AG20443 (cell line): Measurements from ENCODE around the gene MAP4K5.

ENCODE experiments used
- DNase-seq: peaks from one replicate; pipeline ENCODE4 v3.0.0; 2012; ENCODE audit warnings: low spot score, mixed read lengths

MAP4K5 gene

DNA sequence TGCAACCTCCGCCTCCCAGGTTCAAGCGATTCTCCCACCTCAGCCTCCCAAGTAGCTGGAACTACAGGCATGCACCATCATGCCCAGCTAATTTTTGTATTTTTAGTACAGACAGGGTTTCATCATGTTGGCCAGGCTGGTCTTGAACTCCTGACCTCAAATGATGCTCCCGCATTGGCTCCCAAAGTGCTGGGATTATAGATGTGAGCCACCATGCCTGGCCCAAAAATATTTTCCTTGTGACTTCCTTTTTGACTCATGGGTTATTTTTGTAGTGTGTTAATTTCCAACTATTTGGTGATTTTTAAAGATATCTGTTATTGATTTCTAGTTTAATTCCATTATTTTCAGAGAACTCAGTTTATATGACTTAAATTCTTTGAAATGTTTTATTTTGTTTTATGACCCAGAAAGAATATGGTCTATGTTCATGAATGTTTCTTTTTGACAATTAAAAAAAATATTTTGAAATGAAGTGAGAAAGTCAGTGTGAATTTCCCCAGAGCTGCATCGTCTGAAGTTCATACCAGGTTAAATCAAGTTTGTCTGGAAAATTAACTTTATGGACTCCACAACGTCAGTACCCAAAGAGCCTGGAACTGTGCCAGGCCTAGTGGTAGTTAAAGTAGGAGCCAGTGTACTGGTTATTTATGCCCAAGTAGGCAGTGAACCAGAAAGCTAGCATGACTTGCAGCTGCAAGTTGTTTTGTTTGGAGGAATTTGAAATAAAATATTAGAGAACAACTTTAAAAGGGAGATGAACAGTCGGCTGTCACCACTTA is 132.9 kb downstream of the MAP4K5 start:
- no peak for DNase-seq

DNA sequence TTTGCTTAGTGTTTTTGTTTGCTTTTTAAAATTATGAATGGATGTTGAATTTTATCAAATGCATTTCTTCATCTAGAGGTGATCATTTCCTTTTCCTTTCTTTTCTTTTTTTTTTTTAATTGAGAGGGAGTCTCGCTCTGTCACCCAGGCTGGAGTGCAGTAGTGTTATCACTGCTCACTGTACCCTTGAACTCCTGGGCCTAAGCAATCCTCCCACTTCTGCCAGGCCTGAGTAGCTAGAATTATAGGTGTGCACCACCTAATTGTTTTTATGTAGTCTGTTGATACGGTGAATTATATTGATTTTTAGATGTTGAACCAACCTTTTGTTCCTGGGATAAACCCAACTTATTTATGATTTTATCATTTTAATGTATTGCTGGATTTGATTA is 134.2 kb downstream of the MAP4K5 start:
- DNase-seq: no peak

DNA sequence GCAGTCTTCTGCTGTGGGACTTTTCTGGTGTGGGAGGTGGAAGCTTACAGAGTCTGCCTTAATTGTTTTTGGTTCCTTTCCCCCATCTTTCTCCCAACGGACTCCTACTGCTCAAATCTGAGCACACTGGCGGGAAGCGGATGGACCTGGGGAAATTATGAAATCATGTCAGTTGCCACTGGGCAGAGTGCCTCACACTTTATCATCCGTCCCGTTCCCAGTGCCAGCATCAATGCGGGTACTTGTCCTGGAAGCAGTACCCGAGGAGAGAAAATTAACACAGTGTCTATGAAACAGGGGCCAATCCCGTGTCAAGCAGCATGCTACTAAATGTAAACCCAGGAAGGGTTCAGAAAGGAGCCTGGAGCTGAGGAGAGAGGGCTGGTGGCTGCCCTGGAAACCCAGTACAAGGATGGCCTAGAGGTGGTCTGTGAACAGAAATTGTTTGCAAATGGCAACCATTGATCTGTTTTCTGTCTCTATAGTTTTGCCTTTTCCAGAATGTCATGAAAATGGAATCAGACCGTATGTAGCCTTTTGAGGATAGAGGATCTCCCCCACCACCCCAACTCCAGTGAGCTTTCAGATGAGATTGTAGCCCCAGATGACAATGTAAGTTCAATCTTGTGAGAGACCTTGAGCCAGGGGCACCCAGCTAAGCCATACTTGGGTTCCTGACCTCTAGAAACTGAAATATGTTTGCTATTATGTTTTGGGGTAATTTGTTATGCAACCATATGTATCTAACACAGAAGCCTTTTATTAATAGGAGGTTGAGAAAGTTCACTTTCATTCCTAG is 134.8 kb downstream of the MAP4K5 start:
- peak; percentile 23 for DNase-seq

DNA sequence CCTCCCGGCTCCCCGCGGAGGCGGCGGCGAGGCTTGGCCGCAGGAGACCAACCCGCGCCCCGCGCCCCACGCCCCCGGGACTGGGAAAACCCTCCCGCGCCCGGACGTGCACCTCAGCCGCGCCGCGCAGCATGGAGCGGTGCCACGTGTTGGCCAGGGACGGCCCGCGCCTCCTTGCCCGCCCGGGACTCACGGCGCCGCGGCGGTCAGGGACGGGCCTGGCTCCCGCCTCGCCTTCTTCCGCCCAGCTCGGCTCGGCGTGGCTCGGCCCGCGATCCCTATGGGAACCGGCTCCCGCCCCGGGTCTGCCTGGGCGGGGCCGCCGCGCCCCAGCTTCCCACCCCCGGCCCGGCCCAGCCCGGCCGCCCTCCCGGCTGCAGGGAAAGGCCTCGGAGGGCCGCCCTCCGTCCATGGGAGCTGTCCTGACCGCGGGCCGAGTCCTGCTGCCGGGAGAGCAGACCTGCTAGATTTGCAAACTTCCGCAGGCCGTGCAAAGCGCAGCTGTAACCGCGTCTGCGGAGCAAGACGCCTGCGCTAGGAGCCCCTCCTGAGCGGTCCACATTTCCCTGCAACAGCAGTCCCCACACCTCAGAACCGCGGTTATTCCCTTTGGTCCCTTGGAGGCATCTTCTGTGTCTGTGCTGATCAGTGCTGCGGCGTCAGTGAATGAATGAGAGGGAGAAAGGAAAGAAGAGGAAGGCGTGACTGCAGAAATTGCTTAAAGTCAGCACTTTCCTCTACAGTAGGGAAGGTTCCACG is 135.6 kb downstream of the MAP4K5 start, which contains the start of gene CDKL1:
TSS of gene CDKL1 (minus strand) at position 251 of the 759 bp plus-strand sequence. CDS start 1,013 bp downstream, outside the sequence.
- peak; percentile 89 for DNase-seq

DNA sequence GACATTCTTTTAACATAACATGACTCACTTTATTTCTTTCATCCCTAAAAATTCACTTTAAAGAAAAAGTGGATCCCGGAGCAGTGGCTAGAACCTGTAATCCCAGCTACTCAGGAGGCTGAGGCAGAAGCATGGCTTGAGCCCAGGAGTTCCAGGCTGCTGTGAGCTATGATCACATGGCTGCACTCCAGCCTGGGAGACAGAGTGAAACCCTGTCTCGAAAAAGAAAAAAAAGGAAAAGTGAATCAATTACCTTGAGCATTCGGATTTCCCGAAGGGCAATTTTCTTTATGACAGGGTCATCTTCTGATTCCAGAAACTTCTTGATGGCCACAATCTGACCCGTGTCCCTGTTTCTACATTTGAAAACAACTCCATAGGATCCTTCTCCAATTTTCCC is 136.9 kb downstream of the MAP4K5 start:
- no peak for DNase-seq

DNA sequence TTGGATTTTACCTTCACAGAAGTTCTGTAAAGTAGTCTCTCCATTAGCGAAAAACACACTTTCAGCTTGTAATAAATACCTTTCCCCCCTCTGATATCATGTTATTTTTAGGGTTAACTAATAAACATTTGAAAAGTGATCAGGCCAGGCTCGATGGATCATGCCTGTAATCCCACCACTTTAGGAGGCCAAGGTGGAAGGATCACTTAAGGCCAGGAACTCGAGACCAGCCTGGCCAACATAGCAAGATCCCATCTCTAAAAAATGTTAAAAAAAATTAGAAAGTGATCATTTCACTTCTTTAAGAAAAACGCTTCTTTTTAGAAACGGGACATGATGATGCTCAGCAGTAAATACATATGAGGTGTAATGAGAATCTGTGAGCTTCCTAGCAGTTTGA is 137.7 kb downstream of the MAP4K5 start:
- DNase-seq: no peak

DNA sequence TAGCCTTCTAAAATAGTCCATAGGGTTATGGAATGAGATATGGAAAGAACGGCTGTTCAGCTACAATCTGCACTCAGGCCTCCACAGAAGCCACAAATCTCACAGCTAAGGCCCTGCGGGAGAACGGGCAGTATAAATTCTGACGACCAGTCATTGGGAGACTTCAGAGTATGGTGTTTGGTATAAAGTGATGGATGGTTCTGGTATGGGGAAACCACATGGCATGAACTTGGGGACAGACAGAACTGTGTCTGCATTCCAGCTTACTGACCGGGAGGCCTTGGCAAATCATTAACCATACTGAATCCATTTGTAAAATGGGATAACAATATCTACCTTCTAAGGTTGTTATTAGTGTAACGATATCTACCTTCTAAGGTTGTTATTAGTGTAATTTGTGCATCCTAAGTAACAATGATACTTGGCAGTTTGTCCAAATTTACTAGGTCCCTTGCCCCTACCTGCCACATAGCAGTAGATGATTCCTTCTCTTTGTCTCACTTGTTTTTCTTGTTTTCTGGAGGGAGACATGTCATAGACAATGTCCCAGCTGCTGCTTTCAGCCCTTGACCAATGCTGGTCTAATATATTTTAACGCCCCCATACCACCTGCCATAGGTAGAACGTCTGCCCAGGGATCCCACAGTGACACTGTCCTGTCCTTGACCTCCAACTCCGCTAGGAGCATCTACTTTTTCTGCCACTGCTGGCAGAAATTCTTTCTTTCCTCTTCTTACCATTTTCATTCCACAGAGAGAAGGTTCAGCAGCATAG is 142.5 kb downstream of the MAP4K5 start:
- DNase-seq: no peak

DNA sequence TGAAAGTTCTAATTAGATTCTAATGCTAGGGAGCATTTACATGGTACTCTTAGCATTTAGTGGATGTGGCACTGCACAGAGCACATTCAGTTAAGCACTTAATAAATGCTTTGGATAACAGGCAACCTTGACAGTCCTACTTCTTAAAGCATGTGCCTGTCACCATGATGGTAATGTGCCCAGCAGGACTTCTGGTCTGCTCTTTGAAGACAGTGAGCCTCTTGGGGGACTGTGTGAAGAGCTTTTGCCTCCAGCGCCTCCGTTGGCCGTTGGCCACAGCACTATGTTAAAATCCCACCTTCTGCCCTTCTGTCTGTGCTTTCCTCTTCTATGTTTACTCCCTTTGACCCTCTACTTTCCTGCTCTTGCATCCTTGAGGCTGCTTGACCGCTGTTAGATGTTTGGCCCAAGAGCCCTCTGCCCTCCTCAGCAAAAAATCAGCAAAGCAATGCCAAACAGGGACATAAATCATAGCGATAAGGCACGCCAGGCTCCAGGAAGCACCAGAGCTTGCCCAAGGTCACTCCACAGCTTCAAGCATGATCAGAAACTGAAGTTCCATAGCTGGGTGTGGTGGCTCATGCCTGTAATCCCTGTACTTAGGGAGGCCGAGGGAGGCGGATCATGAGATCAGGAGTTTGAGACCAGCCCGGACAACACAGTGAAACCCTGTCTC is 144.0 kb downstream of the MAP4K5 start:
- DNase-seq: no peak

DNA sequence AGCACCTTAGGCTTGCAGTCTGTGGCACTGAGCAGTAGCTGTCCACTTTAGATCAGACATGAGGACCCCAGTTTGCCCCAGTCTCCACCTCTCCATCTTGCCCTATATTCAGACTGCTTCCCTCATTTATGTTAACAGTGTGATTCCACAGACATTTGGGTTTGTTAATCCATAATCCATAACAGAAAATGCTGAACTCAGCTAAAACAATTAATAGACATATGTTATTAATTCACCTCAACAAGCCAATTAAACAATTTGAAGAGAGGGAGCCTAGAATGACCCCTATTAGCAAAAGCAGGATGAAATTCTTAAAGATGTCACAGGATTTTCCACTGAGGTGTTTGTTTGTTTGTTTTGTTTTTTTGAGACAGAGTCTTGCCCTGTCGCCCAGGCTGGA is 144.8 kb downstream of the MAP4K5 start:
- DNase-seq: no peak

DNA sequence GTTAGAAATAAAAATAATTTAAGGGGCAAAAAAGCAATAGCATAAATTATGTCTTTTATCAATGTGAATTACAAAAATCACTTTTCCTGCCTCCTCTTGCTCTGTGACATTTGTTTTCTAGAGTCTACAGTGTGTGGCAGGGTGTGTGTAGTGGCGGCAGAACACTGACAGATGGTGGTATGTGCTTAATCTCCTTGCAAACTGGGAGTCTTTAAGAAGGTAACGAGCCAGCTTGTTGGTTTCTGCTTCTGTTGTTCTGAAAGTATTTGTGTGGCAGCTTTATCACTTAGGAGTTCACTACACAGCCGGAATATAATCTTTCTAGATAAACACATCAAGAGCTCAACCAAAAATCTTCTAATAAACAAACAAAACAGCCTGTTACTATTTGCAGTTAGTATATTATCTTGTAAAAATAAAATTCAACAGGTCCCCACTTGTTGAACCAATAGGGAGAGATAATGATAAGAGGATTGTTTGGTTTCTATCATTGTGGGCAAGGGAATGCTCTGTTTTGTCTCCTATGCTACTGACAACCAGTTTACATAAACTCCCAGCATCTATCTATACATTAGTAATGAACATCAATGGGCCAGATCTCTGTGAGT is 148.6 kb downstream of the MAP4K5 start:
- DNase-seq: no peak

DNA sequence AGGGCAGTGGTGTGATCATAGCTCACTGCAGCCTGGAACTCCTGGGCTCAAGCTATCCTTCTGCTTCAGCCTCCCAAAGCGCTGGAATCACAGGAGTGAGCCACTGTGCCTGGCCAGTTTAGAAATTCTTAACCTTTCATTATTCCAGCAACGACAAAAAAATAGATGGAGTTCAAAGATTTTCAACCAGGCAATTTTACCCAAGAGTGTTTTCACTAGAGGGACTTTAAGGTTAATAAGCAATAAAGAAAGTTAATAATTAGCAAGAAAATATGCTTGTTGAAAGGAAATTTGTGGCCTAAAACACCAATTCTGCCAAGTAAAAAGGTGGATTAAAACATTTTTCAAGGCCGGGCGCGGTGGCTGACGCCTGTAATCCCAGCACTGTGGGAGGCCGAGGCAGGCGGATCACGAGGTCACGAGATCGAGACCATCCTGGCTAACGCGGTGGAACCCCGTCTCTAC is 150.5 kb downstream of the MAP4K5 start:
- no peak for DNase-seq

DNA sequence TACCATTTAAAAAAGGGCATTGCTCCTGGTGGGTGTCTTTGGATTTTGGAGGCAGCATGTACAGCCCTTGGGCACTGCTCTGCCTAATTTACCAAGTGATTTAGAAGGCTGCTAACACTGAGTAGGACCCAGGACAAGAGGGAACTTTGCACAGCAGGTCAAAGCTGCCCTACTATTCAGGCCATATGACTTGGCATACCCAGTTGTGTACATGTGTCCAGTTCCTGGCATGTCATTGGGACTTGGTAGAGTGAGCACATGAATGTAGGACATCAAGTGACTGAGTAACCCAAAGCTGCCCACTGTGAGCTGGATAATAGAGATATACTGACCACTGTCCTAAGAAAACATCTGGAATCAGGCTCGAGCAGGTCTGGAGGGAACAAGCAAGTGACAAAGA is 151.4 kb downstream of the MAP4K5 start:
- no peak for DNase-seq

DNA sequence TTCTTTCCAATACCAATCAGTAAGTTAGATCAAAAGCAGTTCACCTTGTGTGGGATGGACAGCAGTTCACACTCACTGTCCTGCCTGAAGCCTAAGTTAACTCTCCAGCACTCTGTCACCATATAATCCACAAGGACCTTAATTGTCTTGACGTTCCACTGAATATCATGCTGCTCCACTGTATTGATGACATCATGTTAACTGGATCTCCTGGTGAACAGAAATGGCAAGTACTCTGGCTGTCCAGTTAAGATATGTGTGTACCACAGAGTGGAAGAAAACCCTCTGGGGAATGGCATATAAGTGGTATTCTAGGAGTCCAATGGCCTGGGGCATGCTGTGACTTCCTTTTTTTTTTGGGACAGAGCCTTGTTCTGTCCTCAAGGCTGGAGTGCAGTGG is 151.9 kb downstream of the MAP4K5 start:
- DNase-seq: no peak

DNA sequence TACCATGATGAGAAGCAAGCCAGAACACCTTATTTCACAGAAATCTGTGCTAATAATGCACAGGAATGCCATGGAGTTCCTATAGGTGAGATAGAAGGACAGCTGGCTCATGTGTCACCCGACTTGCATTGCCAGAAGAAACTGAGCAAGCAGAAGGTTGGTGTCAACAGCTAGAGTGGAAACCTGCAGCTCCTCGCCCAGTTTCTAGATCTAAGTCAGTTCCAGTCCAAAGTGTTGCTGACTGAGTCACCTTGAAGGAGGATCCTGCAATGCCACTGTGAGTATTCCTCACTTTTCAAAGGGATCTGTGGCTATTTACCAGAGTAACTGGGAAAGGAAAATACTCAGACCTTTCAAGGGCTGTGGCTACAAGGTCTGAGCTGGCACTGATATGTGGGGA is 152.8 kb downstream of the MAP4K5 start:
- DNase-seq: no peak

DNA sequence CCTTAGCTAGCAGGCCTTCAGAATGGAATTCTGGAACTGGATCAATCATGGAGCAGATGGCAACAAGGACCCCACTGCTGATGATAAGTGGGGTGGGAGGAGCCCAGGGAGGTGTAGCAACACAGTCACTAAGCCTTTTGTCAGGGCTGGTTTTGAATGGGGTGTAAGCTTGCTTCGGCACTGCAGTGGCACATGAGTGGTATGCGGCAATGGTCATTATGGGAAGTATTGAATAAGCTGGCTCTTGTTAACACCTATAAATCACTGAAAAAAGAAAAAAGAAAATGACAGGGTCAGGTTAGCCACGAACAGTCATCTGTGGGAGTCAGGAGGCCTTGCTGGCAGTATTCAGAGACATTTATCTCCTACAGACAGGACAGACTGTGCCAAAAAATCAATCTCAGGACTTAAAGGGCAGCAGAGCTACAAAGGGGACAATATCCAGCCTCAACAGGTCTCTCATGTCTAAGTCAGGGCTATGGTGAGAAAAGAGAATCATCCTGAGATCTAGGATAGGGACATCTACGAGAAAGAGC is 154.8 kb downstream of the MAP4K5 start:
- no peak for DNase-seq

DNA sequence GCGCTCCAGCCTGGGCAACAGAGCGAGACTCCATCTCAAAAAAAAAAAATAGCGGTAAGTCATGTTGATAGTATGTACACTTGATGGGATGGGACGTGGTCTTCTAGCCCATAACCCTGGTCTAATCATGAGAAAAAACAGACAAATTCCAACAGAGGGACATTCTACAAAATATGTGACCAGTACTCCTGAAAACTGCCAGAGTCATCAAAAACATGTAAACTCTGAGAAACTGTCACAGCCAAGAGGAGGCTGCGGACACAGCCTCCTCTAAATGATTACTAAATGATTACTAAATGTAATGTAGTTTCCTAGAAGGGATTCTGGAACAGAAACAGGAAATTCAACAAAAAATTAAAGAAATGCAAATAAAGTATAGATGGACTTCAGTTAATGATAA is 156.6 kb downstream of the MAP4K5 start:
- no peak for DNase-seq

DNA sequence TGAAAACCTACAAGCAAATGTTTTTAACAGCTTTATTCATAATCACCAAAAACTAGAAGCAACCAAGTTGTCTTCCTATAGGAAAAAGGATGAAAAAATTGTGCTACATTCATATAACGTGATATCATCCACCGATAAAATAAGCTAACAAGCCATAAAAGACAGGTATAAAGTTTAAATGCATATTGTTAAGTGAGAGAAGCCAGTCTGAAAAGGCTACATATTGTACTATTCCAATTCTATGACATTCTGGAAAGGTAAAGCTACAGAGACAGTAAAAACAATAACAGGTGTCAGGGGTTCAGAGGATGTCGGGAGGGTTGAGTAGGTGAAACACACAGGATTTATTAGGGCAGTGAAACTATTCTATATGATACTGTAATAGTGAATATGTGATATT is 158.4 kb downstream of the MAP4K5 start:
- DNase-seq: no peak

DNA sequence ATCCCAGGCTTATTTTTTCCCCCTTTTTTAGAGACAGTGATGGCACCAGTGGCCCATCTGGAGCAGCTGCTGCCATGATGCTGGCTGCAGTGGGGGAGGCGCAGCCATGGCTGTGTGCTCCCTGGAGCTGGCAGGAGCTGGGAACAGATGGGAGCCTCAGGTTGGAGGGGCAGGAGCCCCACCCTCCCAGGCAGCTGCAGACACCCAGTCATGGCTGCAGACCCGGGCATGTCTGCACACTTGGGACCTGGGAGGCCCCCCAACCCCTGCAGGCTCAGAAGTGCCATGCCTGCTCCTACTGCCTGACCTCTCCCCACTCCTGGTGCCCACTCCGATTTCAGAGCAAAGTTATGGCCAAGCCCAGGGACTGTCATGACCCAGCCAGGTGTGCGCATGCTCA is 160.8 kb downstream of the MAP4K5 start:
- no peak for DNase-seq
